Stimulated activated CD4-positive, alpha-beta T cell treated with anti-CD3 and anti-CD28 coated beads, Interleukin-12 subunit alpha, Interleukin-12 subunit beta, amount 100 ng/mL, for 24 hours (primary cell): ENCODE results near the gene FFAR1.
"Not testable (repeated sequence)": the region's sequence is repeated elsewhere in the genome, so short reads cannot be mapped to it uniquely, and the experiment has no call there.

Source experiments
- DNase-seq, 2 experiments: peaks; one replicate each; pipeline ENCODE4 v3.0.0-alpha.2; 2020; ENCODE audit warnings: low read depth in 2 of 2

Gene FFAR1

GRCh38 chr19:35341565-35342225, 6.0 kb upstream of the FFAR1 start:
- DNase-seq = no peak

- DNase-seq = no peak
Measured at GRCh38 chr19:35342430-35342829, 5.3 kb upstream of the FFAR1 start.

GRCh38 chr19:35344511-35345031, 3.1 kb upstream of the FFAR1 start:
- no peak for DNase-seq

DNA sequence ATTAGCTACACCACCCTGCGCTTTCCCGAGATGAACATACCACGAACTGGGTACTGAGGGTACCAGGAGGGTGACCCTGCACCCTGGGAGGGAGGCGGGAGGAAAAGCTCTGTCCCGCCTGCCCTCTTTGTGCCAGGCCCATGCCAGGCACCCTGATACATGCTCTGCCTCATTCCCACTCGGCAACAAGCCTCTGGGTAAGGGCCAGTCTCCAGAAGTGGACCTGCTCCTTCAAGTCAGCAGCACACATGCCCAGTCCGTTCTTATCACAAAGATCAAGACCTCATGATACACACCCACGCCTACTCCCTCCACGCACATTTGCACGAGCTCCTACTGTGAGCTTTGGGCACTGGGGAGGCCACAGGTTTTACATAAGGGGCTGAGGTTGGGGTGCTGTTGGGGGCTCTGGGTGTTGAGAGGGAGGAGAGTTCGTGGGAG, 2.0 kb upstream of the FFAR1 start:
- DNase-seq = no peak

GRCh38 chr19:35346193-35347052, 1.3 kb upstream of the FFAR1 start:
- DNase-seq = peak; percentile 15 to 62

GRCh38 chr19:35347930-35348298, 212 bp downstream of the FFAR1 start:
- DNase-seq = no peak

GRCh38 chr19:35348911-35349611, 1.4 kb downstream of the FFAR1 start:
- no peak for DNase-seq

- DNase-seq = no peak
Measured at GRCh38 chr19:35349614-35350521, 2.2 kb downstream of the FFAR1 start.

- DNase-seq = no peak
Measured at GRCh38 chr19:35350591-35350990, 2.9 kb downstream of the FFAR1 start.

- no peak for DNase-seq
Measured at GRCh38 chr19:35351411-35352176, 3.9 kb downstream of the FFAR1 start.

GRCh38 chr19:35352177-35352447, 4.4 kb downstream of the FFAR1 start:
- no peak for DNase-seq

- DNase-seq = peak; percentile 58 to 64
Measured at GRCh38 chr19:35352448-35353304, 5.0 kb downstream of the FFAR1 start.

DNA sequence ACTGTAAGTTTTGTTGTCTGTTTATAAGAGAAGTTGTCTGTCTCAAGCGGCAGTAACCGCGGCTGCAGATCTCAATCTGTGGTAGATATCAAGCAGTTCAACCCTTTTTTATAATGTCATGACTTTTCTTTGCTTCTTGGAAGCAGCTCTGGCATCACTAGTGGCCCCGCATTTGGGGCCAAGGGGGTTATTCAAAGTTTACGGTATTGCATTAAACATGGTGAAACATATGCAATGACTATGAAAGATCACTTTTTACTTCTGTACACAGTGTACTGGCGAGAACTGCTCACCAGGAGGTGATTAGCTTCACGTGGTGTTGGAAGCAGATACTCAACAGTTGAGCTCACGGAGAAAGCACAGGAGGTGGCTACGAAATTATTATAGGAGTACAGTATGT, 5.9 kb downstream of the FFAR1 start:
- DNase-seq = no peak

DNA sequence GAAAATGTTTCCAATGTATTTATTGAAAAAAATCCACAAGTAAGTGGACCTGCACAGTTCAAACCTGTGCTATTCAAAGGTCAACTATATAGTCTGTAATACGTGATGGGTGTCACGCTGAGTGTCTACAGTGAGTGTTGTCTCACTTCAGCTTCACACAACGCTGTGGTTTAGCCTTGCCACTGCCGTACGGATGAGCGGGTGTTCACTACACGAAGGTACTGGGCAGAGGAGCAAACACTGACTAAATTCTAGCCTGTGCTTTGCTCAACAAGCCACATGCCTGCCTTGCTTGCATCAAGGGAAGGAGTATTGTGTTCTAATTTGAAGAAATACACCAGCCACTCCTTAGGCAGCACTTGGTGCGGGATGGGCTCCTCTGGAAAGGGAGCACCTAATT, 7.2 kb downstream of the FFAR1 start:
- DNase-seq = no peak

- no peak for DNase-seq
Measured at GRCh38 chr19:35355791-35356460, 8.2 kb downstream of the FFAR1 start.

DNA sequence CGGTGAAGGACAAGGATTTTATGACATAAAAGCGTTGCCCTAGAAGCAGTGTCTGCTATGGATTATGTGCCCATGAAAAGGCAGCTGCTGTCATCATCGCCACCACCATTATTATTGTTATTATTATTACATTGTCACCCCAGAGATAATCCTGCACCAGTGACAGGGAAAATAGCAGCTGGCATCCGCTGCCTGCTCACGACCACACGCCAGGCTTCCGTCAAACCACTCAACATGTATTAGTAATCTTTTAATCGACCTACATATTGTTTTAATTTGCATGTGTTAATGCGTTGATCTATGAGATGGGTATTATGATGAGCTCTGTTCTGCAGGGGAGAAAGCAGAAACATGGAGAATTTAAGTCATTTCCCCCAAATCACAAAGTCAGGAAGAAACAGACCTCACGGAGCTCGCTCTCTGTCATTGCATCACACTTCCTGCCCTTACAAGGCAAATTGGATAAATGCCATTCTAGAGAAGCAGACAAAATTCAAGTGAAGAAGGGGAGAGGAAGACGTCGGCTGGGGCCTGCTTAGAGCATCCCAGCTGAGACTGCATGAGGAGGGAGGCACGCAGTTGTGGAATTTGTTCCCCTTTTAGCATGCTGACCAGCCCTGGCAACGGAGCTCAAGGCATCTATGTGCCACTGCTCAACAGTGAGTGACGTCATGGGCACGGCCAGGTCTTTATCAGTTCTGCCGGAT, 10.3 kb downstream of the FFAR1 start, which contains the start of gene FFAR3:
Gene FFAR3 (plus strand): TSS at position 594 of the 707 bp plus-strand sequence. CDS start 431 bp downstream, outside the sequence.
- no peak for DNase-seq

GRCh38 chr19:35358834-35359233, 11.1 kb downstream of the FFAR1 start:
- not testable (repeated sequence) for DNase-seq

DNA sequence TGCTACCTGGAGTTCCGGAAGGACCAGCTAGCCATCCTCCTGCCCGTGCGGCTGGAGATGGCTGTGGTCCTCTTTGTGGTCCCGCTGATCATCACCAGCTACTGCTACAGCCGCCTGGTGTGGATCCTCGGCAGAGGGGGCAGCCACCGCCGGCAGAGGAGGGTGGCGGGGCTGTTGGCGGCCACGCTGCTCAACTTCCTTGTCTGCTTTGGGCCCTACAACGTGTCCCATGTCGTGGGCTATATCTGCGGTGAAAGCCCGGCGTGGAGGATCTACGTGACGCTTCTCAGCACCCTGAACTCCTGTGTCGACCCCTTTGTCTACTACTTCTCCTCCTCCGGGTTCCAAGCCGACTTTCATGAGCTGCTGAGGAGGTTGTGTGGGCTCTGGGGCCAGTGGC, 11.7 kb downstream of the FFAR1 start:
- DNase-seq = not testable (repeated sequence)
